HCT116 (cell line): ENCODE results near the gene IL37.
A peak's percentile ranks its signal among the peaks of the same experiment; 100 is the strongest.

Source experiments
- CBX3 ChIP-seq: IDR thresholded peaks from 2 replicates; pipeline ENCODE4 v1.6.1; 2012; ENCODE audit warnings: low read depth
- EZH2 ChIP-seq: fragments of 200-600 bp; sonication (generic); IDR thresholded peaks from 2 replicates; pipeline ENCODE4 v1.6.1; 2017; ENCODE audit warnings: antibody characterized with exemption, mixed run types
- EZH2phosphoT487 ChIP-seq: fragments of 200-600 bp; IDR thresholded peaks from 2 replicates; pipeline ENCODE4 v1.6.1; 2018; ENCODE audit warnings: antibody characterized with exemption, borderline replicate concordance
- POLR2A ChIP-seq: IDR thresholded peaks from 2 replicates; pipeline ENCODE4 v1.7.0; 2011; ENCODE audit warnings: borderline replicate concordance; ENCODE audit not compliant: insufficient read depth, insufficient read length; ENCODE audit errors: extremely low read depth
- POLR2AphosphoS5 ChIP-seq: IDR thresholded peaks from 2 replicates; pipeline ENCODE4 v1.6.1; 2011; ENCODE audit warnings: mild to moderate bottlenecking, low read depth, low read length, moderate library complexity
- SIN3A ChIP-seq: IDR thresholded peaks from 2 replicates; pipeline ENCODE4 v1.6.1; 2012; ENCODE audit warnings: low read depth
- SP1 ChIP-seq: IDR thresholded peaks from 2 replicates; pipeline ENCODE4 v1.6.1; 2012; ENCODE audit warnings: low read depth
- TF ChIP-seq, protein P1 (sequence below), 3 experiments: fragments of 200-600 bp in 1 of 3; sonication (generic) in 1 of 3; IDR thresholded peaks in 2 of 3; conservative IDR thresholded peaks in 1 of 3; 2 replicates each; pipeline ENCODE4 v1.5.1; 2012 to 2017; ENCODE audit warnings: low read depth in 2 of 3, low read length in 2 of 3, antibody characterized with exemption in 1 of 3, borderline replicate concordance in 1 of 3, control low read depth in 1 of 3, mild to moderate bottlenecking in 1 of 3, mixed read lengths in 1 of 3, mixed run types in 1 of 3, moderate library complexity in 1 of 3; ENCODE audit not compliant: insufficient read depth in 1 of 3
- TF ChIP-seq, protein P2 (sequence below): IDR thresholded peaks from 2 replicates; pipeline ENCODE4 v1.6.1; 2012

DNA sequence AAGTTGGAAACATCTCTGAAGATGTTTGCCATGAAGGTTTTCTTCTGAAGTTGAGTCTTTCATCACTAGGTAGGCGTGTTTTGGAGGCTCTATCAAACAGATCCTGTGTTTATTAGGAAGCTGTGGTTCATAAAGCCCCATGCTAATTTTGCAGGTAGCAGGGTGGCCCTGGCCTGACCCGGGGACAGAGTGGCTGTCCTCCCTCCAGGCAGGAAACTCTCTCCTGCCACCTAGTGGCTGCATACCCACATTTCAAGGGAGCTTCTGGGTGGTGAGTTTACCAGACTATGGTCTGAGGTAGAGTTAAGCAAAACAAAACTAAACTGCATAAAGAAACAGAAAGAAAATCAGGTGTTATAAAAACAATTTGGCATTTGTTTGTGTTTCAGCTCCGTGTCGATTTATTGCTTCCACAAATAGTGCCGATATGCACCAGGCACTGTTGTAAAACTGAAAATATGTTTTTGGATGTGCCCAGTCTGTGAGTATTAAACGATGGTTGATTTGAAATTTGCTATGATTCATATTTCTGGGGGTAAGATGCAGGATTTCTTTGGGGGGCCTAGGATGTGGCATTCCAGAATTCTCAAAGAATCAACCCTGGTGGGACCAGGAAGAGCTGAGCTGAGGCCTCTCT lies 26.0 kb upstream of the IL37 start:
- TF ChIP-seq POLR2AphosphoS5 (no peak), CBX3 (peak; percentile 46; the same call in 1 of the 2 replicates), POLR2A (no peak), SIN3A (no peak), SP1 (no peak), EZH2 (no peak), EZH2phosphoT487 (no peak)
- TF ChIP-seq, protein P1, sequence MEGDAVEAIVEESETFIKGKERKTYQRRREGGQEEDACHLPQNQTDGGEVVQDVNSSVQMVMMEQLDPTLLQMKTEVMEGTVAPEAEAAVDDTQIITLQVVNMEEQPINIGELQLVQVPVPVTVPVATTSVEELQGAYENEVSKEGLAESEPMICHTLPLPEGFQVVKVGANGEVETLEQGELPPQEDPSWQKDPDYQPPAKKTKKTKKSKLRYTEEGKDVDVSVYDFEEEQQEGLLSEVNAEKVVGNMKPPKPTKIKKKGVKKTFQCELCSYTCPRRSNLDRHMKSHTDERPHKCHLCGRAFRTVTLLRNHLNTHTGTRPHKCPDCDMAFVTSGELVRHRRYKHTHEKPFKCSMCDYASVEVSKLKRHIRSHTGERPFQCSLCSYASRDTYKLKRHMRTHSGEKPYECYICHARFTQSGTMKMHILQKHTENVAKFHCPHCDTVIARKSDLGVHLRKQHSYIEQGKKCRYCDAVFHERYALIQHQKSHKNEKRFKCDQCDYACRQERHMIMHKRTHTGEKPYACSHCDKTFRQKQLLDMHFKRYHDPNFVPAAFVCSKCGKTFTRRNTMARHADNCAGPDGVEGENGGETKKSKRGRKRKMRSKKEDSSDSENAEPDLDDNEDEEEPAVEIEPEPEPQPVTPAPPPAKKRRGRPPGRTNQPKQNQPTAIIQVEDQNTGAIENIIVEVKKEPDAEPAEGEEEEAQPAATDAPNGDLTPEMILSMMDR (IDR thresholded peaks at IDR 0.05 in 2 of 3, conservative IDR thresholded peaks at IDR 0.05 in 1 of 3; ENCODE audit: borderline replicate concordance in 1 of 3, insufficient read depth in 1 of 3, low read depth in 2 of 3, low read length in 2 of 3): peak; percentile 79 to 96 (median 93)
- TF ChIP-seq, protein P2, sequence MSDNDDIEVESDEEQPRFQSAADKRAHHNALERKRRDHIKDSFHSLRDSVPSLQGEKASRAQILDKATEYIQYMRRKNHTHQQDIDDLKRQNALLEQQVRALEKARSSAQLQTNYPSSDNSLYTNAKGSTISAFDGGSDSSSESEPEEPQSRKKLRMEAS: 0 out of 2 replicates have a peak, but pooled peaks have one; percentile 20
